GM21360 (cell line): ENCODE measurements around the gene SFR1.

ENCODE experiments used
- ATAC-seq: cut with Tn5 transposase; IDR thresholded peaks from one replicate; pipeline ENCODE4 v1.9.1; 2021; ENCODE audit warnings: mild to moderate bottlenecking, moderate library complexity; ENCODE audit not compliant: unreplicated experiment

The SFR1 gene

GRCh38 chr10:104104418-104104817, 17.6 kb upstream of the SFR1 start:
- ATAC-seq, result no peak

GRCh38 chr10:104104926-104105325, 17.0 kb upstream of the SFR1 start:
- no peak for ATAC-seq

- ATAC-seq, result no peak
Observed at GRCh38 chr10:104109908-104110662, 11.9 kb upstream of the SFR1 start.

- no peak for ATAC-seq
Observed at GRCh38 chr10:104113376-104113956, 8.5 kb upstream of the SFR1 start.

GRCh38 chr10:104117839-104118323, 4.1 kb upstream of the SFR1 start:
- no peak for ATAC-seq

- no peak for ATAC-seq
Observed at GRCh38 chr10:104119996-104120395, 2.0 kb upstream of the SFR1 start.

GRCh38 chr10:104120512-104120902, 1.5 kb upstream of the SFR1 start:
- ATAC-seq, result no peak

- peak; percentile 35 for ATAC-seq
Observed at GRCh38 chr10:104120903-104121484, 977 bp upstream of the SFR1 start.

GRCh38 chr10:104122225-104123107, 495 bp downstream of the SFR1 start:
- no peak for ATAC-seq

- ATAC-seq, result no peak
Observed at GRCh38 chr10:104123397-104123796, 1.4 kb downstream of the SFR1 start.

GRCh38 chr10:104127411-104127810, 5.4 kb downstream of the SFR1 start:
- no peak for ATAC-seq

GRCh38 chr10:104128214-104128613, 6.2 kb downstream of the SFR1 start:
- ATAC-seq, result no peak

- ATAC-seq, result no peak
Observed at GRCh38 chr10:104130041-104130440, 8.1 kb downstream of the SFR1 start.

- ATAC-seq, result no peak
Observed at GRCh38 chr10:104138131-104138530, 16.2 kb downstream of the SFR1 start.

GRCh38 chr10:104139221-104139620, 17.2 kb downstream of the SFR1 start:
- no peak for ATAC-seq

- ATAC-seq, result no peak
Observed at GRCh38 chr10:104142081-104142480, 20.1 kb downstream of the SFR1 start.

GRCh38 chr10:104143829-104144228, 21.9 kb downstream of the SFR1 start:
- no peak for ATAC-seq

GRCh38 chr10:104144931-104145330, 23.0 kb downstream of the SFR1 start:
- no peak for ATAC-seq

GRCh38 chr10:104146882-104147281, 24.9 kb downstream of the SFR1 start:
- no peak for ATAC-seq

- no peak for ATAC-seq
Observed at GRCh38 chr10:104150139-104150538, 28.2 kb downstream of the SFR1 start.

GRCh38 chr10:104151737-104152136, 29.8 kb downstream of the SFR1 start:
- ATAC-seq, result no peak
